PC-9 (cell line): ENCODE measurements around the gene CRYBG1.

Experiments used
- CTCF ChIP-seq: fragments of 200-600 bp; sonication (generic); conservative IDR thresholded peaks from 2 replicates; pipeline ENCODE4 v1.6.1; 2017; ENCODE audit warnings: mixed run types, antibody characterized with exemption, mild to moderate bottlenecking, moderate library complexity
- EZH2 ChIP-seq: fragments of 200-600 bp; sonication (generic); IDR thresholded peaks from 2 replicates; pipeline ENCODE4 v1.8.0; 2017; ENCODE audit warnings: antibody characterized with exemption, low read depth

- TF ChIP-seq CTCF (no peak), EZH2 (no peak)
Measured at GRCh38 chr6:106513808-106514582, 153.5 kb downstream of the CRYBG1 start.
